Ascending aorta (tissue), 2 donors: ENCODE measurements around the gene SLC34A3. TPM values are rescaled to one million over a fixed set of nuclear protein-coding genes. Genes with fewer than 3 reads are reported as not detected.

Experiments used
- DNase-seq, 2 donors: peaks; one replicate each; pipeline ENCODE4 v3.0.0-alpha.2; 2019; ENCODE audit warnings: low spot score in 2 of 2
- H3K27ac ChIP-seq, 2 donors: fragments of 200-600 bp; sonication (generic); one replicate each; pipeline ENCODE4 v1.5.1; 2016 to 2017; ENCODE audit warnings: mild to moderate bottlenecking in 1 of 2
- H3K27me3 ChIP-seq: fragments of 200-600 bp; sonication (generic); one replicate; pipeline ENCODE4 v1.5.1; 2017
- H3K36me3 ChIP-seq, 2 donors: fragments of 200-600 bp; sonication (generic); one replicate each; pipeline ENCODE4 v1.5.1; 2016
- H3K4me1 ChIP-seq, 2 donors: fragments of 200-600 bp; sonication (generic); one replicate each; pipeline ENCODE4 v1.5.1; 2016 to 2017; ENCODE audit warnings: mild to moderate bottlenecking in 1 of 2
- H3K4me3 ChIP-seq, 2 donors: fragments of 200-600 bp; sonication (generic); one replicate each; pipeline ENCODE4 v1.5.1; 2016 to 2017; ENCODE audit warnings: mild to moderate bottlenecking in 1 of 2
- H3K9me3 ChIP-seq, 2 donors: fragments of 200-600 bp; sonication (generic); one replicate each; pipeline ENCODE4 v1.5.1; 2016
- intact Hi-C: fragments of 100-400 bp; cut with DNase I; formaldehyde crosslinking; loops from one replicate; pipeline ENCODE4 v1.15.1; 2023
- total RNA-seq: library from RNA; depleted of rRNA; stranded (reverse); fragments of >200 nt; gene quantifications from one replicate; pipeline ENCODE4 v1.1.0, GENCODE V29; 2016
- TF ChIP-seq, protein P1 (sequence below), 3 experiments: fragments of 200-600 bp in 2 of 3; fragments of 450-650 bp in 1 of 3; sonication (generic) in 2 of 3; IDR thresholded peaks; one replicate each; pipeline ENCODE4 v1.5.1; 2016 to 2019; ENCODE audit warnings: antibody characterized with exemption in 3 of 3, mild to moderate bottlenecking in 1 of 3, moderate library complexity in 1 of 3

Gene SLC34A3
- total RNA-seq: not detected

DNA sequence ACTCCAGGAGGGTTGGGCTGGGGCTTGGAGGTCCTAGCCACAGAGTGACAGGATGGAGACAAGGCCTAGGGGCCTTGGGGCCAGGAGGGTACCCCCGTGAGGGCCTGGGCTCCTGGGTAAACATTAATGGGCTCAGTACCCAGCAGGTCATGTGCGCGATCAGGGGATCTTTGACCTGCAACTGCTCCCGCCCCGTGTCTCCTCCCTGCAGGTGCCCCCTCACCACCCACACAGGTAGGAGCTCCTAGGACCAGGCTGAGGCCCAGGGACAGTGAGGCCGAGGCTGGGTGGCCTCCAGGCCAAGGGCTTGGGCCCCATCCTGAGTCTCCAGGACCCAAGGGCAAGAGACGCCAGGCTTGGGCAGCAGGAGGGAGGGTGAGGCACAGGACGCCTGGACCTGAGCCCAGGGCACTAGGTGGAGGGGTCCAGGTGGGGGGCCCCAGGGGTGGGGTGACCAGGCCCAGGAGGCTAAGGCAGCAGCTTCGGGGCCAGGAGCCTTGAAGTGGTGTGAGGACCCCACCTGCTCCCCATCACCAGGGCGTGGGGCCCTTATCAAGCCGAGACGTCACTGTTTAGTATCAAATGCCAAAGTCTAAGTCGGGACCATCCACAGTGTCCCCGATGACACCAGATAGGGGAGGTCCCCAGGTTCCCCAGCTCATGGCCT, at the start of gene SLC34A3:
TSS of gene SLC34A3 (plus strand) at position 197 of the 667 bp plus-strand sequence. CDS start 802 bp downstream, outside the sequence.
- Histone ChIP-seq H3K4me3 (no peak within 1 kb of the TSS), H3K27ac (no peak within 1 kb of the TSS), H3K4me1 (peaks cover 0 to 1% of the 10 kb centered on the region in 2 donors), H3K36me3 (no peaks in the 10 kb centered on the region), H3K27me3 (no peaks in the 10 kb centered on the region), H3K9me3 (no peaks in the 10 kb centered on the region)
- intact Hi-C loops: no loop called here
- TF ChIP-seq, protein P1, sequence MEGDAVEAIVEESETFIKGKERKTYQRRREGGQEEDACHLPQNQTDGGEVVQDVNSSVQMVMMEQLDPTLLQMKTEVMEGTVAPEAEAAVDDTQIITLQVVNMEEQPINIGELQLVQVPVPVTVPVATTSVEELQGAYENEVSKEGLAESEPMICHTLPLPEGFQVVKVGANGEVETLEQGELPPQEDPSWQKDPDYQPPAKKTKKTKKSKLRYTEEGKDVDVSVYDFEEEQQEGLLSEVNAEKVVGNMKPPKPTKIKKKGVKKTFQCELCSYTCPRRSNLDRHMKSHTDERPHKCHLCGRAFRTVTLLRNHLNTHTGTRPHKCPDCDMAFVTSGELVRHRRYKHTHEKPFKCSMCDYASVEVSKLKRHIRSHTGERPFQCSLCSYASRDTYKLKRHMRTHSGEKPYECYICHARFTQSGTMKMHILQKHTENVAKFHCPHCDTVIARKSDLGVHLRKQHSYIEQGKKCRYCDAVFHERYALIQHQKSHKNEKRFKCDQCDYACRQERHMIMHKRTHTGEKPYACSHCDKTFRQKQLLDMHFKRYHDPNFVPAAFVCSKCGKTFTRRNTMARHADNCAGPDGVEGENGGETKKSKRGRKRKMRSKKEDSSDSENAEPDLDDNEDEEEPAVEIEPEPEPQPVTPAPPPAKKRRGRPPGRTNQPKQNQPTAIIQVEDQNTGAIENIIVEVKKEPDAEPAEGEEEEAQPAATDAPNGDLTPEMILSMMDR (IDR thresholded peaks at IDR 0.05): no peak
- DNase-seq: no peak

DNA sequence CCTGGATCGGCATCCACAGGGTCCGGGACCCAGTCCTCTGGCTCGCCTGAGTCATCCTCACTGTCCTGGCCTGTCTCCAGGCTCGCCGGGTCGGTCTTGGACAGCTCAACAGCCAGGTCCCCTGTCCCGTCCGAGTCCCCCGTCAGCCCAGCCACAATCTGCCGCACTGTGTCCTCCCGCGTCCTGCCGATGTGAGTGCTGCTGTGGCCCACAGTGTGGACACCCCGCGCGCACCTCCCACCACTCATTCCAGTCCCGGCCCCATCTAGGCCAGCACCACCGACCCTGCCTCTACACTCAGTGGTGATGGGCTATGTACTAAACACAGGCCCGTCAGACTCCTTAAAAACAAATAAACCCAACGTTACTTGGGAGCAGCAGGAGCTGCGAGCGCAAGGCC, 49.0 kb upstream of the SLC34A3 start:
- intact Hi-C loops: no loop called here
- Histone ChIP-seq H3K27ac (no peak overlapping the region), H3K27me3 (no peaks in the 10 kb centered on the region), H3K9me3 (no peaks in the 10 kb centered on the region), H3K4me1 (peaks cover 0 to 11% of the 10 kb centered on the region in 2 donors), H3K4me3 (no peak overlapping the region), H3K36me3 (peaks cover 62 to 78% of the 10 kb centered on the region in 2 donors)
- TF ChIP-seq, protein P1 (IDR thresholded peaks at IDR 0.05): no peak
- no peak for DNase-seq

DNA sequence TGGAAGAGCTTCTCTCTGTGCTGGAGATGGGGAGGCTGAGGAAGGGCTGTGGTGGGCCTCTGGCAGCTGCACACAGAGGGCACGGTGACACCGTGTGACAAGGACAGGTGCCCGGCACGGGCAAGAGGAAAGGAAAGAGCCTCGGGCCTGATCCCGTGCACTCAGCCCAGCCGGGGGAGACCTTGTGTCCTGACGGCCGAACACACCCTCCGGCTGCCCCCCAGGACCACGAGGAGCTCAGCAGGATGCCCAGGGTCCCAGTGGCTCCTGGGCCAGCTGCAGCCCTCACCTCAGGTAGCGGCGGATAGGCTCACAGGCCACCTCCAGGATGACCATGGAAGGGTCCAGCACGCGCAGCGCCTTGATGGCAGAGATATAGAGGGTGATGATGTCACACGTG, 47.9 kb upstream of the SLC34A3 start:
- H3K9me3 ChIP-seq: no peaks in the 10 kb centered on the region
- H3K27ac ChIP-seq: no peak overlapping the region
- DNase-seq: no peak
- H3K4me3 ChIP-seq: no peak overlapping the region
- intact Hi-C loops: no loop called here
- TF ChIP-seq, protein P1 (IDR thresholded peaks at IDR 0.05): no peak
- peaks cover 62 to 76% of the 10 kb centered on the region in 2 donors for H3K36me3 ChIP-seq
- peaks cover 10 to 21% of the 10 kb centered on the region in 2 donors for H3K4me1 ChIP-seq
- H3K27me3 ChIP-seq: no peaks in the 10 kb centered on the region

DNA sequence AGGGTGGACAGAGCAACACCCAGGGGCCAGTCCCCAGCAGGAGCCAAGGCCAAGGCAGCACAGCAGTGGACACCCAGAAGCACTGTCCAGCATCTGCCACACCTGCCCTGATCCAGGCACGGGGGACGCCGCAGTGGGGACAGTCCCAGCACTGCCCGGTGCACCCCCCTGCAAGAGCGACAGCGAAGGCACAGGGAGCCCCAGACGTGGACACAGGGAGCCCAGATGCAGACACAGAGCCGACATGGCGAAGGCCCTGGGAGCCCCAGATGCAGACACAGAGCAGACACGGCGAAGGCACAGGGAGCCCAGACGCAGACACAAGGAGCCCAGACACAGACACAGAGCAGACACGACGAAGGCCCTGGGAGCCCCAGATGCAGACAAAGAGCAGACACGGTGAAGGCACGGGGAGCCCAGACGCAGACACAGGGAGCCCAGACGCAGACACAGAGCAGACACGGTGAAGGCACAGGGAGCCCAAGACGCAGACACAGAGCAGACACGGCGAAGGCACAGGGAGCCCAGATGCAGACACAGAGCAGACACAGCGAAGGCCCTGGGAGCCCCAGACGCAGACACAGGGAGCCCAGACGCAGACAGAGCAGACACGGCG, 46.6 kb upstream of the SLC34A3 start:
- Histone ChIP-seq H3K36me3 (peaks cover 58 to 73% of the 10 kb centered on the region in 2 donors), H3K27ac (no peak overlapping the region), H3K9me3 (no peaks in the 10 kb centered on the region), H3K4me3 (no peak overlapping the region), H3K4me1 (peaks cover 10 to 21% of the 10 kb centered on the region in 2 donors), H3K27me3 (no peaks in the 10 kb centered on the region)
- DNase-seq: no peak
- intact Hi-C loops: no loop called here
- TF ChIP-seq, protein P1 (IDR thresholded peaks at IDR 0.05): no peak

DNA sequence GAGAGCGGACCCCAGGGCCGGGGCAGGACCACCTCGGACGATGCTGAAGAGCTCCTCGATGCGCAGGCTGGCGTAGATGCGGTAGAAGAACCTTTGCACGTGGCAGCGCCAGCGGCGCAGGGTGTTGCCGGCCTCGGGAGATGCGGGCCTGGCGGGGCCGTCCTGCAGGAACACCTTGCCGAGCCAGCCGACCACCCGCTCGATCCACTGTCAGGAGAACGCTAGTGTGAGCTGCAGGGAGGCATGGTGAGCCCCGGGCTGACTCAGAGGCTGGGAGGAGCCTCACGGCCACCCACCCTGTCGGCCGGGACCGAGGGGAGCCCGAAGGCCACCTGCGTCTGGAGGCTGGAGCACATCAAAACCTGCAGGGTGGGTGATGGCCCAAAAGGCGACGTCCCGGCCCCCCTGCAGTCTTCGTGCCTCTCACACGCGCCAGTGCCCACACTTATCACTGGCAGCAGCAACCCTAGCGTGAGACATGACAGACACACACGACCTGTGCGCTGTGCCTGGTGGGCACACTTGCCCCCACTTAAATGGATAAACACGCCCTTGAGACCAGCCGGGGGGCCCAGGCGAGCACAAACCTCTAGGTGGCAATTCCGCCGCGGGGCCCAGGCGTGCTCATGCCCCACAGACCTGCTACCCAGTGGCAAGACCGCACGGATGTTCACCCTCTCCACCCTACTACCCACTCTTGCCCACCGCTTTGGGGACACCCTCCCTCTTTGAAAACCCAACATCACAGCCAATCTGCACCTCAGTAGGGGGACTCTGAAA, 45.6 kb upstream of the SLC34A3 start:
- TF ChIP-seq, protein P1 (IDR thresholded peaks at IDR 0.05): no peak
- Histone ChIP-seq H3K27ac (no peak overlapping the region), H3K9me3 (no peaks in the 10 kb centered on the region), H3K4me3 (no peak overlapping the region), H3K27me3 (no peaks in the 10 kb centered on the region), H3K4me1 (peaks cover 20 to 31% of the 10 kb centered on the region in 2 donors), H3K36me3 (peaks cover 51 to 66% of the 10 kb centered on the region in 2 donors)
- DNase-seq: no peak
- intact Hi-C loops: no loop called here
